Karpas-422 (cell line): ENCODE measurements around the gene PTPRK. TPM values are rescaled to one million over a fixed set of nuclear protein-coding genes. Genes with fewer than 3 reads are reported as not detected.

Experiments
- DNase-seq: peaks from one replicate; pipeline ENCODE4 v3.0.0-alpha.2; 2015
- H2AFZ ChIP-seq: fragments of 200-600 bp; sonication (generic); 2 replicates; pipeline ENCODE4 v1.6.1; 2014; ENCODE audit warnings: antibody characterized with exemption, low read length, mixed read lengths
- H3K27ac ChIP-seq: fragments of 200-600 bp; sonication (generic); 2 replicates; pipeline ENCODE4 v1.5.1; 2014; ENCODE audit warnings: mild to moderate bottlenecking, low read length, moderate library complexity
- H3K27me3 ChIP-seq: fragments of 200-600 bp; sonication (generic); 2 replicates; pipeline ENCODE4 v1.6.1; 2014; ENCODE audit warnings: low read length, mixed read lengths
- H3K36me3 ChIP-seq: fragments of 200-600 bp; sonication (generic); 2 replicates; pipeline ENCODE4 v1.6.1; 2014; ENCODE audit warnings: low read length, mixed read lengths; ENCODE audit not compliant: insufficient read depth
- H3K4me1 ChIP-seq: fragments of 200-600 bp; sonication (generic); 2 replicates; pipeline ENCODE4 v1.6.1; 2014; ENCODE audit warnings: mild to moderate bottlenecking, low read length, mixed read lengths
- H3K4me2 ChIP-seq: fragments of 200-600 bp; sonication (generic); 2 replicates; pipeline ENCODE4 v1.6.1; 2014; ENCODE audit warnings: low read length, low read depth, mild to moderate bottlenecking; ENCODE audit not compliant: poor library complexity, severe bottlenecking
- H3K4me3 ChIP-seq: fragments of 200-600 bp; sonication (generic); 2 replicates; pipeline ENCODE4 v1.5.1; 2014; ENCODE audit warnings: mild to moderate bottlenecking, antibody characterized with exemption, low read length, mixed read lengths
- H3K79me2 ChIP-seq: fragments of 200-600 bp; sonication (generic); 2 replicates; pipeline ENCODE4 v1.6.1; 2014; ENCODE audit warnings: mild to moderate bottlenecking, low read length, mixed read lengths
- H3K9ac ChIP-seq: fragments of 200-600 bp; sonication (generic); 2 replicates; pipeline ENCODE4 v1.6.0; 2014; ENCODE audit warnings: low read length
- H3K9me2 ChIP-seq: fragments of 200-600 bp; sonication (generic), shearing (Covaris generic); replicated peaks from 2 replicates; pipeline ENCODE4 v1.6.0; 2014; ENCODE audit warnings: mild to moderate bottlenecking, low read length, moderate library complexity; ENCODE audit not compliant: insufficient read depth
- H3K9me3 ChIP-seq: fragments of 300-700, 200-600 bp; sonication (generic); 2 replicates; pipeline ENCODE4 v1.6.1; 2014; ENCODE audit warnings: low read length, mixed read lengths
- H4K20me1 ChIP-seq: fragments of 200-600 bp; sonication (generic); 2 replicates; pipeline ENCODE4 v1.6.1; 2014; ENCODE audit warnings: mild to moderate bottlenecking, antibody characterized with exemption, low read length, low read depth; ENCODE audit not compliant: insufficient read depth
- total RNA-seq: library from RNA; depleted of rRNA; stranded (reverse); fragments of >200 nt; shearing (Covaris generic); gene quantifications from 2 replicates; pipeline ENCODE4 v1.2.3, GENCODE V29; 2014; ENCODE audit warnings: low replicate concordance

Gene PTPRK
- total RNA-seq, 1 experiment from 2014 or later, result 0.04 TPM

DNA sequence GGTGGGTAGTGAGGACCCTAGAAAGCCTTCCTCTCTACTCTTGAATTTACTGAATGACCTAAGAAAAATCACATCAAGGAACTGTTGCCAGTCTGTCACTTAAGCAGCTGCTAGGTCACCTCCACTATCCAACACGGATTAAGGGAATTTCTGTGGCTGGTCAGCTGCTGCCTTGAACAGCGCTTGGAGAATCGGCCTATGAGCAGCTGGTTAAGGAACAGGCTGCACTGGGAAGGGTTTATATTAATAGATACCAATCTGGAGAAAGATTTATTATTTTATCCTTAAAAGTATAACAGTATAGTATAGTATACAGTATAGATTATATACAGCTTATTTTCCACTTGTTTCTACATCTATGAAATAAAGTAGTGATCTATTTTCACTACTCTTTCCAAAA is 6.5 kb downstream of the PTPRK start:
- peaks cover 3% of the 10 kb centered on the region; the same call in 1 of the 2 replicates for H3K9me3 ChIP-seq

DNA sequence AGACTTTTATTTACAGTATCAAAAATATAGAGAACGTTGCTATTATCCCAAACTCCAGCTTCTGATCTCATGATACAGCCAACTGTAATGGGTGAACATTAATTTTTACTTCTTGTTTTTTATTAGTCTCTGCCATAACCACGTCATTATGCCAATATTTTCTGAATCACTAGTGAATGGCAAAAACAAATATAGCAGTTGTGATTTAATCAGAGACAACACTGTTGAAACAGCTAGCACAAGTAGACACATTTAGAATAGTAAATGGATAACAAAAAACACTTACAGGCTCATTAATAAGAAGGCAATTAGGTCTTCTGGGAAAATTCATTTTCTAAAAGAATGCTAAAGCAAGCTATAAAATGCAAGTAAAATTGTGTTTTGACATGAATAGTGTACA is 8.1 kb downstream of the PTPRK start:
- H3K27me3 ChIP-seq, result no peaks in the 10 kb centered on the region
- H3K9me3 ChIP-seq, result peaks cover 3% of the 10 kb centered on the region; the same call in 1 of the 2 replicates
- no peaks in the 10 kb centered on the region for H3K79me2 ChIP-seq
- H3K4me2 ChIP-seq, result no peak overlapping the region
- H3K9ac ChIP-seq, result no peak overlapping the region
- no peak overlapping the region for H3K4me3 ChIP-seq
- no peaks in the 10 kb centered on the region for H4K20me1 ChIP-seq
- DNase-seq, result no peak
- no peaks in the 10 kb centered on the region for H3K9me2 ChIP-seq
- H3K27ac ChIP-seq, result no peak overlapping the region
- H2AFZ ChIP-seq, result no peak overlapping the region
- H3K4me1 ChIP-seq, result no peaks in the 10 kb centered on the region
- no peaks in the 10 kb centered on the region for H3K36me3 ChIP-seq

More for the DNA sequence above, 6.5 kb downstream of the PTPRK start:
- Histone ChIP-seq H2AFZ (no peak overlapping the region), H3K27me3 (no peaks in the 10 kb centered on the region), H3K9me2 (no peaks in the 10 kb centered on the region), H3K9ac (no peak overlapping the region), H3K4me2 (no peak overlapping the region), H4K20me1 (no peaks in the 10 kb centered on the region), H3K4me3 (no peak overlapping the region), H3K27ac (no peak overlapping the region), H3K4me1 (no peaks in the 10 kb centered on the region), H3K36me3 (no peaks in the 10 kb centered on the region), H3K79me2 (no peaks in the 10 kb centered on the region)
- DNase-seq, result no peak

DNA sequence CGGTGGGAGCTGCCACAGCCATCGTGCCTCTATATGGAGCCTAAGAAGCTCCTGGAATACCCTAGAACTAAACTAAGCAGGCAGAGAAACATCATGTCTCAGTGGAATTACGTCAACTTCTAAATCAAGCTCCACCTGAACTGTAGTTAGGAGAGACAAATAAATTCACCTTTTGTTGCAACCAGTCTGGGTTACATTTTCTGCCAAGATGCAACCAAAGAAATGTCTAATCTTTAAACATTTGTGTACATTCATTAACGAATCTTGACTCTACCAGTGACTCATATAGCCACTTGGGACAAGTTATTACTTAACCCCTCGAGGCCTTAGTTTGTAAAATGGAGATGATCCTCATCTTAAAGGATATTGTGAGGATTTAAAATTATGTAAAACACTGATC is 8.9 kb downstream of the PTPRK start:
- Histone ChIP-seq H3K9me2 (no peaks in the 10 kb centered on the region), H3K27ac (no peak overlapping the region), H3K4me3 (no peak overlapping the region), H3K36me3 (no peaks in the 10 kb centered on the region), H4K20me1 (no peaks in the 10 kb centered on the region), H2AFZ (no peak overlapping the region), H3K9ac (no peak overlapping the region), H3K4me1 (no peaks in the 10 kb centered on the region), H3K9me3 (peaks cover 3% of the 10 kb centered on the region; the same call in 1 of the 2 replicates), H3K27me3 (no peaks in the 10 kb centered on the region), H3K79me2 (no peaks in the 10 kb centered on the region), H3K4me2 (no peak overlapping the region)
- no peak for DNase-seq

GRCh38 chr6:128509709-128510108 is 10.7 kb downstream of the PTPRK start:
- Histone ChIP-seq H3K79me2 (no peaks in the 10 kb centered on the region), H3K27me3 (no peaks in the 10 kb centered on the region), H2AFZ (no peak overlapping the region), H4K20me1 (no peaks in the 10 kb centered on the region), H3K9ac (no peak overlapping the region), H3K9me3 (no peaks in the 10 kb centered on the region; the same call in 1 of the 2 replicates), H3K4me2 (no peak overlapping the region), H3K27ac (no peak overlapping the region), H3K36me3 (no peaks in the 10 kb centered on the region), H3K9me2 (no peaks in the 10 kb centered on the region), H3K4me1 (no peaks in the 10 kb centered on the region), H3K4me3 (no peak overlapping the region)
- no peak for DNase-seq

DNA sequence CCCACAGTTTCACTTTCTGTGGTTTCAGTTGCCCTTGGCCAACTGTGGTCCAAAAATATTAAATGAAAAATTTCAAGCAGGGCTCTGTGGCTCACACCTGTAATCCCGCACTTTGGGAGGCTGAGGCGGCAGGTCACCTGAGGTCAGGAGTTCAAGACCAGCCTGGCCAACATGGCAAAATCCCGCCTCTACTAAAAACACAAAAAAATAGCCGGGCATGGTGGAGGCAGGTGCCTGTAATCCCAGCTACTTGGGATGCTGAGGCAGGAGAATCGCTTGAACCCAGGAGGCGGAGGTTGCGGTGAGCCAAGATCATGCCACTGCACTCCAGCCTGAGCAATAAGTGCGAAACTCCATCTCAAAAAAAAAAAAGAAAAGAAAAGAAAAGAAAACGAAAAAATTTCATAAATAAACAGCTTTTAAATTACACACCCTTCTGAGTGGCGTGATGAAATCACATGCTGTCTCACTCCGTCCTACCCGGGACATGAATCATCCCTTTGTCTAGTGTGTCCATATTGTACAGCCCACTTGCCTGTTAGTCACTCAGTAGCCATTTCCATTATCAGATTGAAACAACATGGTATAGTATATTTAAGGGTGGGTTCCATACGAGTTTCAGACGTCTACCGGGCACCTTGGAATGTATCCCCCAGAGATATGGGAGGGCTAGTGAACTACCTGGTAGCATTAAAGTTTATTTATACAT is 11.7 kb downstream of the PTPRK start:
- Histone ChIP-seq H3K9me3 (peaks cover 3% of the 10 kb centered on the region), H2AFZ (no peak overlapping the region), H3K4me1 (no peaks in the 10 kb centered on the region), H3K4me2 (no peak overlapping the region), H4K20me1 (no peaks in the 10 kb centered on the region), H3K4me3 (no peak overlapping the region), H3K9ac (no peak overlapping the region), H3K36me3 (no peaks in the 10 kb centered on the region), H3K9me2 (no peaks in the 10 kb centered on the region), H3K79me2 (no peaks in the 10 kb centered on the region), H3K27me3 (no peaks in the 10 kb centered on the region), H3K27ac (no peak overlapping the region)
- DNase-seq, result no peak

DNA sequence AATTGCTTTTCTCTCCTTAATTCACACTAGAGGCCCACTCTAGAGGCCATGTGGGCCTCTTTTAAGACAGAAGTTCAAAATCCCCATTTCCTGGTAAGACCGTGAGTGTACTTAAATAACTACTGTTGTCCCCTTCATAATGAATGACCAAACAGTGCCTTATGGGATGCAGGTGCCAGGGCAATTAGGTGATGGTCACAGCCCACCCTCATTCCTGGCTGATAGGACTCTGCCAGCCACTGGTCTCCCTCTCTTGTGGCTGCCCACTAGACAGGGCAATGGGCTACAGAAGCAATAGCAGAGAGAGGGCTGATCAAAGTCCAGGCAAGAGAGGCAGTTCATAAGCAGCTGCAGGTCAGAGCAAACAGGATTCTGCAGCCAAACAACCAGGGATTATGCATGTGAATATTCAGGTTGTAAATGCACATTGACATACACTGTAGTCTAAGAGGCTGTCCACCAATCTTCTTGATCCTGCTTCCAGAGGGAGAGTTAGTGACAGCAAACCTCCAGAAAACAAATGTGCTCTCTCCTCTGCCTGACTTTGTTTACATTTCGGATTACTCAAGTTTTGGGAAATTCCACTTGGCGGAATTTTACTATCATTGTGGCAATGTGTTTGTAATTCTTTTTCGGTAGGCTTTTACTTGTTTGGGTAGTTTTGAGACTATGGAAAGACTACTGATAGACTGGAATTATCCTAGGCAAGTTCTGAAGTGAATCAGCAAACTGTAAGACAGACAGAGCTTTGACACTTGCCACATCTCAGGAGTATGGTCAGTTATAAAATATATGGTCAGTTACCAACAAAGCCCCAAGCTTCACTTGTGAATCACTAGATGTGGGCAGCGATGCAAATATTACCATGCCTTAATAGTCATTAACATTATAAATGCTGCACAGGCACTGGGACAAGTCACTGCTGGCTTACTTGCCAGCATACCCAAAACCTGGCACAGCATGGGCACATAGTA is 12.8 kb downstream of the PTPRK start:
- Histone ChIP-seq H2AFZ (no peak overlapping the region; the same call in 1 of the 2 replicates), H3K27me3 (no peaks in the 10 kb centered on the region), H3K4me3 (no peak overlapping the region), H3K4me2 (no peak overlapping the region), H3K9ac (no peak overlapping the region), H3K9me3 (peaks cover 3% of the 10 kb centered on the region), H4K20me1 (no peaks in the 10 kb centered on the region), H3K36me3 (no peaks in the 10 kb centered on the region), H3K9me2 (no peaks in the 10 kb centered on the region), H3K79me2 (no peaks in the 10 kb centered on the region), H3K27ac (no peak overlapping the region), H3K4me1 (no peaks in the 10 kb centered on the region)
- no peak for DNase-seq

DNA sequence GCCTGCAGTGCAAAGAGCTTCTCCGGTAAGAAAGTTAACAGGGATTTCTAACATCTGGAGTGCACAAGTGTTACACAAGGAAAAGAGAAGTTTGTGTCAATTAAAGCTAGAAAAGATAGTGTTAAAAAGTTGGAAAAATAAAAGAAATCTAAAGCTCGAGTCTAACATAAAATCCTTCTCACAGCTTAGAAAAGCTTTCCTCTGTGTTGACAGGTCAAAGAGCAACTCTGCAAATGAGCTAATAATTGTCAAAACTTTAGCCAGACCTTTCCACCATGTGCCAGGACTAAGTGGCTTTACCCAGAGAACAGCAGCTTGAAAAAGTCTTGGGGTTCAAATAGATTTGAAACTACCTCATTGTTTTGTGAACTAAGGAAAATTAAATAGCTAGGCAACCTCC is 14.8 kb downstream of the PTPRK start:
- H2AFZ ChIP-seq, result no peak overlapping the region
- no peak overlapping the region for H3K4me3 ChIP-seq
- no peaks in the 10 kb centered on the region for H3K79me2 ChIP-seq
- no peak overlapping the region for H3K9ac ChIP-seq
- no peaks in the 10 kb centered on the region for H3K27me3 ChIP-seq
- DNase-seq, result no peak
- H3K36me3 ChIP-seq, result no peaks in the 10 kb centered on the region
- H3K9me3 ChIP-seq, result peaks cover 3% of the 10 kb centered on the region
- no peak overlapping the region for H3K27ac ChIP-seq
- no peak overlapping the region for H3K4me2 ChIP-seq
- H3K9me2 ChIP-seq, result no peaks in the 10 kb centered on the region
- no peaks in the 10 kb centered on the region for H4K20me1 ChIP-seq
- no peaks in the 10 kb centered on the region for H3K4me1 ChIP-seq

- no peaks in the 10 kb centered on the region for H3K36me3 ChIP-seq
- no peaks in the 10 kb centered on the region for H3K79me2 ChIP-seq
- H3K9me2 ChIP-seq, result no peaks in the 10 kb centered on the region
- H2AFZ ChIP-seq, result no peak overlapping the region
- no peaks in the 10 kb centered on the region for H3K4me1 ChIP-seq
- H3K27me3 ChIP-seq, result no peaks in the 10 kb centered on the region
- peaks cover 3% of the 10 kb centered on the region; the same call in 1 of the 2 replicates for H3K9me3 ChIP-seq
- no peak overlapping the region for H3K4me3 ChIP-seq
- no peak for DNase-seq
- no peak overlapping the region for H3K9ac ChIP-seq
- no peak overlapping the region for H3K27ac ChIP-seq
- no peak overlapping the region for H3K4me2 ChIP-seq
- no peaks in the 10 kb centered on the region for H4K20me1 ChIP-seq
Observed at GRCh38 chr6:128504003-128504654, 16.3 kb downstream of the PTPRK start.
